GM10266 (cell line): ENCODE data around the gene LAMTOR5.
"Not testable (repeated sequence)": the region's sequence is repeated elsewhere in the genome, so short reads cannot be mapped to it uniquely, and the experiment has no call there.

Experiments used
- DNase-seq: peaks from one replicate; pipeline ENCODE4 v3.0.0; 2012; ENCODE audit errors: extremely low spot score
- TF ChIP-seq, protein P1 (sequence below): IDR thresholded peaks from 2 replicates; pipeline ENCODE4 v1.5.1; 2012; ENCODE audit warnings: mild to moderate bottlenecking, low read depth; ENCODE audit not compliant: control insufficient read depth, insufficient read depth; ENCODE audit errors: missing control alignments

LAMTOR5 gene

DNA sequence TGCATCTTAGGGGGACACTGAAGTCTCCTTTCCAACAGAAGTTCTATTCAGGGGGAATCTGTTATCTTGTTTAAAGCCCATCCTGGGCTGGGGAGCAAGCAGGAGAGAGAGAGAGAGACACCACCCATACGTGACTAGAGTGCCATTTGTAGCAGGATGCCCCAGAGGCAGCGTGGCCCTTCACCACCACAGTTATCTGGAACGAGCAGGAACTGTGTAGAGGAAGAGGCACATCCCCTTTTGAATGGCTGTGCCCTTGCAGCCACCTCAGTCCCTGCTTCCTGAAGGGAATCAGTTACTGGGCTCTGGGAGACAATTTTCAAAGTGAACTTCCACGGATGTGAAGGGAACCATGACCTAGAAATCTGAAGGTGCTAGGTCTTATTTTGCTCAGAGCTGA is 19.4 kb upstream of the LAMTOR5 start:
- TF ChIP-seq, protein P1, sequence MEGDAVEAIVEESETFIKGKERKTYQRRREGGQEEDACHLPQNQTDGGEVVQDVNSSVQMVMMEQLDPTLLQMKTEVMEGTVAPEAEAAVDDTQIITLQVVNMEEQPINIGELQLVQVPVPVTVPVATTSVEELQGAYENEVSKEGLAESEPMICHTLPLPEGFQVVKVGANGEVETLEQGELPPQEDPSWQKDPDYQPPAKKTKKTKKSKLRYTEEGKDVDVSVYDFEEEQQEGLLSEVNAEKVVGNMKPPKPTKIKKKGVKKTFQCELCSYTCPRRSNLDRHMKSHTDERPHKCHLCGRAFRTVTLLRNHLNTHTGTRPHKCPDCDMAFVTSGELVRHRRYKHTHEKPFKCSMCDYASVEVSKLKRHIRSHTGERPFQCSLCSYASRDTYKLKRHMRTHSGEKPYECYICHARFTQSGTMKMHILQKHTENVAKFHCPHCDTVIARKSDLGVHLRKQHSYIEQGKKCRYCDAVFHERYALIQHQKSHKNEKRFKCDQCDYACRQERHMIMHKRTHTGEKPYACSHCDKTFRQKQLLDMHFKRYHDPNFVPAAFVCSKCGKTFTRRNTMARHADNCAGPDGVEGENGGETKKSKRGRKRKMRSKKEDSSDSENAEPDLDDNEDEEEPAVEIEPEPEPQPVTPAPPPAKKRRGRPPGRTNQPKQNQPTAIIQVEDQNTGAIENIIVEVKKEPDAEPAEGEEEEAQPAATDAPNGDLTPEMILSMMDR, result no peak
- no peak for DNase-seq

DNA sequence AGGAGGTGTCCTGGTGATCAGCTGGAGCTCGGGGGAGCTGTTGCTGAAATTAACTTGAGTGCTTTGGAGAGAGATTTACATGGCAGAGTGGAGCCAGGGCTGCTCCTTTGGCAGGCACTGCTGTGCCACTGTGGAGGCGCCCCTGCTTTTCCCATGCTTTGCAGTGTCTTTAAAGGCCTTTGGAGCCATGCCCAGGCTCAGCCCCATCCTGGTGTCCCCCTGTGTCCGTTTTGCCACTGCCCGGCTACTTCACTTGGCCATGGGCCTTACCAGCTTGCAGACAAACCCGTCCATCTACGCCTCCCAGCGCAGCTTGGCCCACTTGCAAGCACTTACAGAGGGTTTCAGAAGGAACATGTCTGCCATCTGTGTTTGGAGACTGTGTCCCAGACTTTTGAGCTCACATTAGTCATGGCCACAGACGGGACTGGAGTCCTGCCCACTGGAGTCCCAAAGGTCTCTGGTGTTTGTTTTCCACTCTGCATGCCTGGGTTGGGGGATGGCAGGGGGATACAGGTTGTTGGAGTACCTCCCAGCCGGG is 18.2 kb upstream of the LAMTOR5 start:
- TF ChIP-seq, protein P1, result no peak
- no peak for DNase-seq

DNA sequence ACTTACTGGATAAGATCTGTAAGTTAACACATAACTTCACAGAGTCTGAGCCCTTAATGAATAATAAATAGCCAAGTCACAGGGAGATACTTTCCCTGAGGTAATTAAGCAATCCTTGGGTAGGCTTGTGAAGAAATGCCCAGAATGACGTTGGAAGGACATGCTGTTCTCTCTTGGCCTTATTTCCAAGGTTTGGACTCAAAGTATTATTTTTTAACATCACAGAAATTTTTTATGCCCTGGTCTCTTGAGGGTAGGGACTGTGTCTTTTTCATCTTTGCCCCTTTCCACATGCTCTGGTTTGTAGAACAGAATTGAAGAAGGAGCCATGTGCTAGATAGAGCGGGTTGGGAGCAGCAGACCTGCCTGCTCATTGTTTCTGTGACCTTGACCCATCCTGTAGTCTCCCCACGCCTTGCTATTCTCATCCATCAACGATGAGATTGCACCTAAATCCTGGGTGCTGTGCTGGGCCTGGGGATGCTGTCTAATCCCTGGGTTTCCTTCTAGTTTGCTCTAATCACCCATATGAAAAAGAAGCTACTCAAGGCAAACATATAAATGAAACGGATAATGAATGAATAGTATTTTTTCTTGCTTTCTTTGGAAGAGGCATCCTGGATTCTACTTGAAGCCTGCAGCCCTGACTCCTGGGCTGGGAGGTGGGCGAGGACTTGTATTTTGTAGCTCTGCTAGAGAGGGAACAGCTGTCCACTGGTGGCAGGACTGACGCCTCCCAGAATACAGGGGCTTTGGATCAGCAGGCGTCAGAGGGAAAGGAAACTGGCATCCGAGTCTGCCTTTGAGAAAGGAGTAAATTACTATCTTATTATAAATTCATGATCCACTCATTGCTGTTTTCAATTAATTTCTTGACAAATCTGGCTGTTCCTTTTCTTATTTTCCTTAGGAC is 17.5 kb upstream of the LAMTOR5 start:
- TF ChIP-seq, protein P1, result no peak

DNA sequence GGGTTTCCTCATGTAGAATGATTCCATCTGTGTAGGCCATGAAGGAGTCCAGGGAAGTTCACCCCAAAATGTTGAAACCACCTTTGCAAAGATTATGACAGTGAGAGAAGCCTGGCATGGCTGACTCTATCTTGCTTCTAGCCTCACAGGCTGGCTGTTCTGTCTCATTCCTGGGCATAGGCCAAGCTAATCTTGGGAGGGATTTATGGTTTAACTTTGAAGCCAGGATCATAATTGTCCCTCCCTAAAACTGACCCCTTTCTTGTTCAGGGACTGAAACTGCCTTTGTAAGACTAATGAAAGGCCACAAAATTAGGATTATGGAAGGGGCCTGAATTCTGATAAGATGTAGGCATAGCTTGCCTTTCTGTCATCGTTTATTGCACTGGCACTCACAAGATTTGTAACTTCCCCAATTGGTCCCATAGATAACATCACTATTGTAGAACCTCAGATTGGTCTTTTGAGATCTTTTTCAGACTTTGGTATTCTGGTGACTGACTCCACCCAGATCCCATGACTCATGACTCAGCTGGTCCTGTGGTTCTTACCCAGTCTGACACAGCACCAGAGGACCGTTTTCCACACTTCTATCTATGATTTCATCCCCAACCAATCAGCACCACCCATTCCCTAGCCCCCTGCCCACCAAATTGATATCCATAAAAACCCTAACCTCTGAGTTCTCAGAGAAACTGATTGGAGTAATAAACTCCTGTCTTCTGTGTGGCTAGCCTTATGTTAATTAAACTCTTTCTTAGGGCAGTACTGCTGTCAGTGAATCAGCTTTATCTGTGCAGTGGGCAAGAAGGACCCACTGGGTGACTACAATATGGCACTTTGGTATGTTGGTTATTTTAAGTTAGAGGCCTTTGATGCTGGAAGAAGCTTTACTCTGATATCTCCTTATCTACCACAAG is 13.6 kb upstream of the LAMTOR5 start:
- DNase-seq, result no peak
- TF ChIP-seq, protein P1, result no peak

More for the DNA sequence above, 17.5 kb upstream of the LAMTOR5 start:
- DNase-seq, result no peak

DNA sequence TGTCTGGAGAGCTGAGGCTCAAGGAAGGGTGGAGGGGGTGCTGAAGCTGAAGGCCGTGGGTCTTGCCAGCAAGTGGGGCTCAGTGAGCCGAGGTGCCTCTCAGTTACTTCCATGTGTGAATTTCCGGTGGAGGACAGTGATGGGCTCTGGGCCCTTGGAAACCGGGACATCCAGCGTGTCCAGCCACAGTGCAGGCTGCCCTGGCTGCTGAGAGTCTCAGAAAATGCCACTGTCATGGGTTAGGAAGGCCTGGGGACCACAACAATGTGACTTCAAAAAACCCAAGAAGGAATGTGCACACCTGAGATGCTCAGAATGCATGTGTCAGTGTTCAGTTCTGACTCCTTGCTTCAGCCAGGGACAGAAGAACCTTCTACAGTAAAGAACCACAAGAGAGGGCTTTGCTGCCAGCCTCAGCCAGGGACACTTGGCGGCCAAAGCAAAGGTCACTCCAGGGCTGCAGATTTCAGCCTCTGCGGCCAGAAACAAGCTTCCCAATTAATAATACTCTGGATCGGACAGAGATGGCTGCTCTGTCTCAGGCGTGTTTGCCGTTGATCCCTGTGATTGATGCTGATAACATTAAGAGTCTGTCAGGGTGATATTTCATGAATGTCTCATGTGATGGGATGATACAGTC is 12.6 kb upstream of the LAMTOR5 start:
- TF ChIP-seq, protein P1, result no peak
- no peak for DNase-seq

DNA sequence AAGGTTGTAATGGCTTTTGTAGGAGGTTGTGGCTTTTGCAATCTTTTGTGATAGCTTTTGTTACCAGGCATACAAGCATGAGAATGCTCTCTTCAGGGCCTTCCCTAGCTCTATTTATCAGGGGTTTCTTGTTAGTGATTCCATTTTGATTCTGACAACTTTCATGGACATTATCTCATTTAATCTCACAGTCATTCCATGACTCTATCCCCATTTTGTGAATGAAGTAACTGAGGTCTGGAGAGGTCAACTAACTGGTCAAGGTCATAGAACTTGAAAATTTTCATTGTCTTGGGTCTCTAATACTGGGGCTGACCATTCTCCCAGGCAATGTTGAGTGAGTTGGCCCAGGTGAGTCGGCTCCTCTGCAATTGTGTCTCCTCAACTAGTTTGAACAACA is 11.2 kb upstream of the LAMTOR5 start:
- TF ChIP-seq, protein P1, result no peak
- no peak for DNase-seq

DNA sequence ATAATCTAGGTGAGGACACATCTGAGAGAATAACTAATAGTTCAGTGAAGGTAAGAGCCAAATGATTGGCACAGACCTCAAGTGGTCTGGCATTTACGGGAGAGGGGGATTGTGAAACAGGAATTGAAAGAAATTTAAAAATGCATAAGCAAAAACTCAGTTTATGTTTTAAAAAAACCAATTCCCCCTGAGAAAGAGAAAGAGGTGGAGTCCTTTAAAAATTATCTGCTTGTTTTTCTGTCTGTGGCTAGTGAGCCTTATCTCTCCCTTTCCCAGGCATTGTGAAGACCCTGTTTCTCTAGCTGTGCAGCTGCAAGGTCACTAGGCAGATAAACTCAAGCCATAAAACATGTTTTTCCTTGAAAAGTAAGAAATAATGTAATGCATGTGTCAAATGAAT is 5.6 kb upstream of the LAMTOR5 start:
- DNase-seq, result not testable (repeated sequence)
